GM18511 (cell line): ENCODE measurements around the gene DGKK.

Experiments used
- ATAC-seq: cut with Tn5 transposase; IDR thresholded peaks from one replicate; pipeline ENCODE4 v1.9.1; 2021; ENCODE audit warnings: mild to moderate bottlenecking, moderate library complexity; ENCODE audit not compliant: unreplicated experiment

The DGKK gene, protein sequence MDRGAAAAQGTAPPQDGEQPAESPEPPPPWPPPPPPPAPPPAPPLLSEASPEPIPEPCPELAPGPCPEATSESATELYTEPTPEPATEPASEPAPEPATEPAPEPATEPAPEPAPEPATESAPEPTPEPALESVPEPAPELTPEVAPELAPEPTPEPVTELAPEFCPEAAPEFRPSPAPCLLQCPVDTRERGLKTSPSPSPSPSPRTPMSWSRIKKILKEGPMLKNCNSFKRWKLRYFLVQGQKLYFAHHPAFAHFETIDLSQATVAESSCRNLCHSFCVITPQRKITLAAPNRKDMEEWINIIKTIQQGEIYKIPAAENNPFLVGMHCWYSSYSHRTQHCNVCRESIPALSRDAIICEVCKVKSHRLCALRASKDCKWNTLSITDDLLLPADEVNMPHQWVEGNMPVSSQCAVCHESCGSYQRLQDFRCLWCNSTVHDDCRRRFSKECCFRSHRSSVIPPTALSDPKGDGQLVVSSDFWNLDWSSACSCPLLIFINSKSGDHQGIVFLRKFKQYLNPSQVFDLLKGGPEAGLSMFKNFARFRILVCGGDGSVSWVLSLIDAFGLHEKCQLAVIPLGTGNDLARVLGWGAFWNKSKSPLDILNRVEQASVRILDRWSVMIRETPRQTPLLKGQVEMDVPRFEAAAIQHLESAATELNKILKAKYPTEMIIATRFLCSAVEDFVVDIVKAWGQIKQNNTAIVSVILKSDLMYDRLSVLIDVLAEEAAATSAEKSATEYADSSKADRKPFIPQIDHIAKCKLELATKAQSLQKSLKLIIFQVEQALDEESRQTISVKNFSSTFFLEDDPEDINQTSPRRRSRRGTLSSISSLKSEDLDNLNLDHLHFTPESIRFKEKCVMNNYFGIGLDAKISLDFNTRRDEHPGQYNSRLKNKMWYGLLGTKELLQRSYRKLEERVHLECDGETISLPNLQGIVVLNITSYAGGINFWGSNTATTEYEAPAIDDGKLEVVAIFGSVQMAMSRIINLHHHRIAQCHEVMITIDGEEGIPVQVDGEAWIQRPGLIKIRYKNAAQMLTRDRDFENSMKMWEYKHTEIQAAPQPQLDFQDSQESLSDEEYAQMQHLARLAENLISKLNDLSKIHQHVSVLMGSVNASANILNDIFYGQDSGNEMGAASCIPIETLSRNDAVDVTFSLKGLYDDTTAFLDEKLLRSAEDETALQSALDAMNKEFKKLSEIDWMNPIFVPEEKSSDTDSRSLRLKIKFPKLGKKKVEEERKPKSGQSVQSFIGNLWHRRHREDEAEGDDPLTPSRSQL

DNA sequence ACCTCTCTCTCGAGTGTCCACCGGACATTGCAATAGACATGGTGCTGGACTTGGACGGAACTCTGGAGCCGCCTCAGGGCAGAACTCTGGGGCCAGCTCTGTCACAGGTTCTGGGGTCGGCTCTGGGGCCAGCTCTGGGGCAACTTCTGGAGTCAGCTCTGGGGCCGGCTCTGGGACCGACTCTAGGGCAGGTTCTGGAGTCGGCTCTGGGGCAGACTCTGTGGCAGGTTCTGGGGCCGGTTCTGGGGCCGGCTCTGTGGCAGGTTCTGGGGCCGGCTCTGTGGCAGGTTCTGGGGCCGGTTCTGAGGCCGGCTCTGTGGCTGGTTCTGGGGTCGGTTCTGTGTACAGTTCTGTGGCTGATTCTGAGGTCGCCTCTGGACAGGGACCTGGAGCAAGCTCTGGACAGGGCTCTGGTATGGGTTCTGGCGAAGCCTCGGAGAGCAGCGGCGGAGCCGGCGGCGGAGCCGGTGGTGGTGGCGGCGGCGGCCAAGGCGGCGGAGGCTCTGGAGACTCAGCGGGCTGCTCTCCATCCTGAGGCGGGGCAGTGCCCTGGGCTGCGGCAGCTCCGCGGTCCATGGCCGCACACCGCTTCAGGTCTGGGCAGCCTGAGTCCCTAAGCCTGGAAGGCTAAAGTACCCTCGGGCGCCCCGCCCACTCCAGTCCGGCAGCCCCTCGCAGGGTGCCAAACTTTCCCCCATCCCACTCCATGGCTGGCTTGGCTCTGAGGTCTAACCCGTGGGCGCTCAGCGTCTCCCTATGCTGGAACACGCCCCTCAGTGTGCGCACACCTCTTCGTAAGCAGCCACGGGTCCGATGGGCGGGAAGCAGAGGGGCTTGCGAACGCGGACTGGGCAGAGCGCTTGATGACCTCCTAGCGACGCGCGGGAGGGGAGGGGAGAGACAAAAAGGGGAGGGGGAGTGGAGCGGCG is at the start of gene DGKK:
DGKK (minus strand) TSS at position 723 of the 929 bp plus-strand sequence; CDS start at position 576, 147 bp downstream.
- no peak for ATAC-seq

DNA sequence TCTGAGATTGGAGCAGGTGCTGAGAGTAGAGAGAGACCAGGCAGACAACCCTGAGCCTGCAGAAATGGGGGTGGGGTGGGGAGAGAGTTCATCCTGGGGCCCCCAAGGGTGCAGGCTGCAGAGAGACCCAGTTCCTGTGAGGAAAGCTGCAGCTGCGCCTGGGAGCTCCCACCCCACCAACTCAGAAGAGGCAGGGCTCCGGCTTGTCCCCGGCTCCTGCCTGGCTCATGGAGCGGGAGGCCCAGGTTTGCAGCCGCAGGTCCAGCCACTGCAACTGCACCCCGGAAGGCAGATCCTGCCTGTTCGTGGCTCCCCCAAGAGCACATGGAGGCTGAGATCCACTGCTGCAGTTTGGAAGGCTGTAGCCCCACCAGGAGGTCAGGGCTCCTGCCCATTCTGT is 44.2 kb upstream of the DGKK start:
- ATAC-seq: no peak

DNA sequence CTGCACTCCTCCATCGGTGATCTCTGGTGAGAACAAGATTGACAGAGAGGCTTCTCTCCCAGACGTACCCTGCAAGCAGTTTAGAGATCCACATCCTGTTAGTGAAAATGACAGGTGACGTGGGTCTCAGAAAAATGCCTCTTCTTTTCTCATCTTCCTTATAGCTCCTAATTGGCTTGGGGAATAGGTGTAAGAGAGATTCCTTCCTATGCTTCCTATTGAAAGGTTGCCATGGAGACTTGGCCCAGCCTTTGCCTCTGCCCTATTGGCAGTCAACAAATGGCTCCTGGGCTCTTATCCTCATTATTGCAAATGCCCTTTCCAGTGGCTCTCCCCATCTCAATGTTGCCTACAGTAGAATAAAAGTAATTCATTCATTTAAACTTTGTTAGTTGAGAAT is 26.5 kb upstream of the DGKK start:
- ATAC-seq: no peak

DNA sequence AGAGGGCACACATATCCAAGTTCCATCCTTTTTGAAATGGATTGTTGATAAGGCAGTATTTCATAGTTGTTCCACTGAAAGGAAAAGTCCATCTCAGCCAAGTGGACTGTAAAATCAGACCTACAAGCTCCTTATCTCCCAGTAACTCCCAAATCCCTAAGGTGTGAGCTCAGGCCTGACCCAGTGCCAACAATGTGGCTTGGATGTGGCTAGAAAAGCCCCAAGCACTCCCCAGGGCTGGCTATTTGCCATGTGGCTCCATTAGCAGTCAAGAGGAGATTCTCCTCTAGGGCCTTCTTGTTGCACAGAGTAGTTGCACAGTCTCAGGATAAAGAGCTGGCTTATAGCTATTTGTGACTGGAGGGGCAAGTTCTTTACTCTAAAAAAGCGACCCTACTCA is 25.0 kb upstream of the DGKK start:
- ATAC-seq: no peak

DNA sequence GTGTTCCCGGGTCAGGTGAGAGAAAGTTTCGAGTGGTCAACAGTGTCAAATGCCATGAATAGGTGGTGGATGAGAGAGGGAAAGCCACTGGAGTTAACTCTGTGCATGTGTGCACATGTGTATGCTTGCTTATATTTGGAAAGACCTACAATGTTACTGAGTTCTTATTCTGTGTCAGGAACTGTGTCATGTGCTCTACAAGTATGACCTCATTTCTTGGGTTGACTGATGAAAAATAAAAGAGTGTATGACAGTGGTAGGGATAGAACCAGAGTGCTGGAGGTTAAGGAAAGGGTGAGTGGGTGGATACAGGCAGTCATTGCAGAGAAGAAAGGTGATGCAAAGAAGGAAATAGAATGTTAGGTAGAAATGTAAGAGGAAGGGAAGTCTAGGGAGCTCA is 22.1 kb upstream of the DGKK start:
- no peak for ATAC-seq

DNA sequence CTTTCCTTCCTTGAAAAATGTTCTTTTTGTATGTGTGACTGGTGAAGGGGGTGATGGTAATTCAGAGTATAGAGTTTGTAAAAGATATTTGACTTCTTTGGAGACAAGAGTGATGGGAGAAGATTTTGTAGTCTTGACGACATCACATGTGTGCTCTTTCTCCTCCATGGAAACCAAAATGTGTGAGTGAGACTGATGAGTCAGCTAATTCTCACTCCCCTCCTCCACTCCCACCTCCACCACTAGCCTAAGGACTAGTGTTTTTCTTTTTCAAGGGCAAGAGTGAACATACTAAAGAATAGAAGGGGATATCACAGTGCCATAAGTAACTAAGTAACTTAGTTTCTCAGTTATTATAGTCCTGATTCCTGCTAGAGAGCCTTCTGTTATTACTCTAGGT is 14.0 kb upstream of the DGKK start:
- ATAC-seq: no peak

DNA sequence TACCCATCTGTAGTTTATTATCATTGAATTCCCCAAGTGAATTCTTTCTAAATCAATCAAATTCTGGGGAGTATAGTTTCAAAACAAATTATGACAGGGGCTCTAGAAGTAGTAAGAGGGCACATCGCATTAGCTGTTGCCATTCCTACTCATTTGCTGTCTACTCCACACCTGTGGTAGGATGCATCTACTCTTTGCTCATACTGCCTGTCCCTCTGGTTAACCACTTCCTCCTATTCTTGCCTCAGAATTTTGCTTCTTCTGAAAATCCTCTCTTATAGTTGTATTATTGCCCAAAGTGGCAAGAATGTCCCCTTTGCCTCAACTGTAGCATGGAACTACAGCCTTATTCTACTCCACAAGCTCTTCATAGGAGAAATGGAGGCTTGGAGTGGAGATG is 12.7 kb upstream of the DGKK start:
- ATAC-seq: no peak

- no peak for ATAC-seq
Measured at GRCh38 chrX:50475208-50475607, 4.6 kb upstream of the DGKK start.

DNA sequence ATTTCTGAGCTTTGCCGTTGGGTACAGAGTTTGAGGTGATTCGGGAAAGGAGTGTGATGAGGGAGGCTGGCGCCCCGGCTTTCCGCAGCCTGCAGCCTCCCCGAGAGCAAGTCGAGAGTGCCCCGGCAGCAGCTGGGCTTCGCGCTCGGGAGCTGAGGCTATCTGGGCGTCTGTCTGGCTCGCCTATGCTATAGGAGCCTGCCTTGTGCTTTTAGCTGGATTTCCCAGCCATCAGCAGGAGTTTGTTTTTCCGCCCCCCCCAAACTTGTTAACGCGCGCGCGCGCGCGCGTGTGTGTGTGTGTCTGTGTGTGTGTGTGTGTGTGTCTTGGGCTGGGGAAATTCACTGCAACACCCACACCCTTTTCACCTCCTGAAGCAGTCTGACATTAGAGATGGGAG is 765 bp upstream of the DGKK start:
- no peak for ATAC-seq

DNA sequence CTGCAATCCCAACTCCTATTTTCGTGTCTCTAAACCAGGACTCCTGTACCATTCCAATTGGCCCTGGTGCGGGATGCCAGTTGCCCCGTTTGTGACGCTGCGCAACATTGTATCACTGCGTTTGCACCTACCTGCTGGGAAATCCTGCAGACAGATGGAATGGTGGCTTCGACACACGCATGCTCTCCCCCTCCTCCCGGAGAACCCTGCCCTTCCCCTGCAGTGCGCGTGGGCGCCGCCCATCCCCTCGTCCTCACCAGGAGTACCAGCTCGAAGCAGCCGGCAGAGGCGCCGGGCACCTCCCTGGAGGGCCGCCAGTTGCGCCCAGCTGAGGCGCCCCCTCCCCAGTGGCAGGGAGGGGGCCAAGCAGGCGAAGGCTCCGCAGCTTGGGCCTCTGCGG is 1.4 kb downstream of the DGKK start:
- no peak for ATAC-seq

DNA sequence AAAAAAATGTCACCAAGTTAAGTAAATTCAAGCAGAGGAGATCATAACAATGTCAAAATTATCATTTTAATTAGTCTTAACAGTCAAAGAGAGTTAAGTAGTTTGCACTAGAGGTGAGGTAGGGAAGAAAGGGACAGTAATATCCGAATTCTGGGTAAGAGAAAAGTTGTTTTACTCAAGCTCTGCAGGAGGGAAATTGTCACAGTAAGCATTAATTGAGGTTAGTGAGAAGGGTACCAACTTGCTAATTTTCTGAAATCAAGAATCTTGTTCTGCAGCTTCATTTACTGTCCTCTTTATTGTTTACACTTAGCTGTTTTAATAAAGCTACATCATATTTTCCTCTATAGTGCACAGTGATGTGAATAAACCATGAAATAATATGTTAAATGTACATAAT is 11.0 kb downstream of the DGKK start:
- no peak for ATAC-seq

GRCh38 chrX:50458483-50458882 is 12.1 kb downstream of the DGKK start:
- ATAC-seq: no peak

DNA sequence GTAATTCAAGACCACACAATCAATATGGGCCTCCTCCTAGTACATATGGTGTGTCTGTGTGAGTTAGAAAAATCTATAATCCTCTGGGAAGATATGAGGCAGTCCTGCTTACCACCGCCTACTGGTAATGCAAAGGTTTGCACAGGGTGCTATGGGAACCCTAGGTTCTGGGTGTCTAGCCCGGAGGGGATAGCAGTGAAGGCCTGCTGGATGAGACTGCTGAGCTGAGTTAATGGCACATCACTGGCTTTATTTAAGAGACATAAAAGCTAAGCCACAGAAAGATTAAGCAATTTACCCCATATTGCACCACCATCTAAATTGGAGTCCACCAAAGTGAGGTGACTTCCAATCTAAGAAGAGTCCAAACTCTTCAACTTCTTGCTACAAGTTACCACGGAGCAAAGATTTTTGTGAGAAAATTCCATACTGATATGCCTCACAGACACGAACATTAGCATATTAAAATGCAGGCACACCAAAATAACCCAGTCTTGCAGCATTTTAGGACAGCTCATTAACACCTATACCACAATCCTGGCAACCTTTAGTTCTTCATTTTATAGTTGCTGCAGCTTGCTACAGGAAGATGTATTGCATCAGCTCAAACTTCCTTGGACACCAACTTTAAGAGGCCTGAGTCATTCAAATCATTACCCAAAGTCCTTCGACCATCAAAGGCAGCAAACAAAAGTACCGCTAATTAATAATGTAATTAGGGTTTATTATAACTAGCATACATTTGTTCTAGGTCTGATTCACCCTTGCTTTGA is 13.7 kb downstream of the DGKK start:
- ATAC-seq: no peak

DNA sequence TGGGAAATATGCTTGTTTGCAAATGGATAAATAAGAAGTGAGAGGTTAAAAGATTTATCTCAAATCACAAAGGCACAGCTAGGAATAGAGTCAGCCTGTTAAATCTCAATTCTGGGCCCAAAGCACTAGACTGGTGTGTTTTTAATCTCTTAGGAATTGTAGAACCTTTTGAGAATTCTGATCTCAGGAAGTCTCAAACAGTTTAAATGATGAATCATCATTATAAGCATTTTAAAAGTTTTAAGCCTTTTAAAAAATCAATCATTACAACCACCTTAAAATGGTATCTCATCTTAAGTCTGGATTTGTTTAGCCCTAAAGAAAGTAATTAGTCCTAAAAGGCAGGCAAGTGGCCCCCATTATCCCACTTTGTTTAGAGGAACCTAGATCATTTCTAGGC is 17.8 kb downstream of the DGKK start:
- ATAC-seq: no peak

DNA sequence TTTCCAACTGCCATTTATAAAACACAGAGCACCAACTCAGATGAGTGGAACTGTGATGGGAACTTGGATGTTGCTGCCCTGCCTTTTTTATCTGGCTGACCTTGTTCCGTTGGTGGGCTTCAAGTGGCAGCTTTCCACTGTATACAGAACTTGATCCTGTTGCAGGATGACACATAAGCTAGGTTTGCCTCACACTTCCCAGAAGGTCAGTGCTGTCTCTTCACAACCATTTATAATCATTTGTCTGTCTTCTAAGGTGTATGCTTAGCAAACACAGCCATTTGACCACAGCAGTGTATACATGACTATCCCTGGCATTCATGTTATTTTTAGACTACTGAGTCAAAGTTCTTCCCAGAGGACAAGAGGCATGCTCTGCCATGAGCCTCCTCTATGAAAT is 20.3 kb downstream of the DGKK start:
- ATAC-seq: no peak

GRCh38 chrX:50448565-50448964 is 22.1 kb downstream of the DGKK start:
- ATAC-seq: no peak

- ATAC-seq: no peak
Measured at GRCh38 chrX:50447535-50447934, 23.1 kb downstream of the DGKK start.

GRCh38 chrX:50442426-50443116 is 28.1 kb downstream of the DGKK start:
- ATAC-seq: no peak

DNA sequence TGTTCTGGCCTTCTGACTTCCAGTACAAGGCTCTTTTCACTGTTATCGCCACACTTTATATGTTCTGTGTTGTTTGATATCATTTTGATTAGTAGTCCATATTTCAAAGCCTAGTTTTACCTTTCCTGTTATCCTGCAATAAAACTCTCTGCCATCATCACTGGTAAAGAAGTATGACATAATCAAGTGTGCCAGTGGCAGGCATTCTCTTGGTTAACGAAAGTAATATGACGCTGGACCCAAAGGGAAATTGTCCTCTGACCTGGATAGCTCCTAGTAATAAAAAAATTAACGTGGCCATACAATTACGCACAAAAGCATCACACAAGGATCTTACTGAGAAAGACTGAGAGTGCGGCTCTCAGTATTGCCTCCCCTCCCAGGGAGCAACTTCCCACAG is 33.8 kb downstream of the DGKK start:
- no peak for ATAC-seq
